Peyer's patch (tissue), 4 donors: ENCODE data around the gene POTED. TPM values are rescaled to one million over a fixed set of nuclear protein-coding genes. Genes with fewer than 3 reads are reported as not detected.
"Not testable (repeated sequence)": the region's sequence is repeated elsewhere in the genome, so short reads cannot be mapped to it uniquely, and the experiment has no call there.

Source experiments
- DNase-seq, 3 donors: peaks; one replicate each; pipeline ENCODE4 v3.0.0-alpha.2; 2017 to 2019
- H3K27ac ChIP-seq, 4 donors: fragments of 200-600 bp; sonication (generic); one replicate each; pipeline ENCODE4 v1.5.1; 2016 to 2019
- H3K27me3 ChIP-seq, 2 donors: fragments of 200-600 bp; sonication (generic); one replicate each; pipeline ENCODE4 v1.5.1; 2019
- H3K36me3 ChIP-seq, 3 donors: fragments of 200-600 bp; sonication (generic); one replicate each; pipeline ENCODE4 v1.5.1; 2016 to 2019
- H3K4me1 ChIP-seq, 4 donors: fragments of 200-600 bp; sonication (generic); one replicate each; pipeline ENCODE4 v1.5.1; 2016 to 2019
- H3K4me3 ChIP-seq, 4 donors: fragments of 200-600 bp; sonication (generic); 1 replicate in 3 of 4; 2 replicates in 1 of 4; pipeline ENCODE4 v1.5.1; 2016 to 2019; ENCODE audit warnings: mild to moderate bottlenecking in 1 of 4
- H3K9me3 ChIP-seq, 4 donors: fragments of 200-600 bp; sonication (generic); one replicate each; pipeline ENCODE4 v1.5.1; 2016 to 2019; ENCODE audit warnings: mild to moderate bottlenecking in 1 of 4
- small RNA-seq, 2 donors: library from RNA; depleted of rRNA; stranded (forward); fragments of <200 nt; gene quantifications; one replicate each; pipeline ENCODE3, GENCODE V24; 2016
- total RNA-seq, 4 donors: library from RNA; depleted of rRNA; stranded (reverse); fragments of >200 nt; gene quantifications; one replicate each; pipeline ENCODE4 v1.1.0, GENCODE V29; 2016

Gene POTED
- not detected for total RNA-seq

DNA sequence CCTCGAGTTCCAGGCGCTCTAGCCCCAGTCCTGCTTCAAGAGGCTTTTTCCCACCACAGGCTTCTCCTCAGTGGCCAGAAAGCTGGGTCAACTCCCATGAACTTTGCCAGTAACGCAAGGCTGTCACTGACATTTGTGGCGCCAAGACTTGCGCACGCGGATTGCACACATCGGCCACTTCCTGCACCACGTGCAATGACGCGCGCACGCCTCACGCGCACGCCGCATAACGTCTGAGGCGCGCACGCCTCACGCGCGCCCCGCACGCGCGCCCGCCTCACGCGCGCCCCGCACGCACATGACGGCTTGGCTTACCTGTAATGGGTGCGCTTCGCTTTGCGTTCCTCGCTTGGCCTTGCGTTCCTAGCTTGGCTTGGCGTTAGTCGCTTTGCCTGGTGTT is at the start of gene POTED:
POTED (plus strand) TSS at position 301 of the 400 bp plus-strand sequence. CDS start 452 bp downstream, outside the sequence.
- not testable (repeated sequence) for H3K27me3 ChIP-seq, H3K27ac ChIP-seq, H3K4me3 ChIP-seq, H3K9me3 ChIP-seq, H3K4me1 ChIP-seq, DNase-seq, H3K36me3 ChIP-seq

DNA sequence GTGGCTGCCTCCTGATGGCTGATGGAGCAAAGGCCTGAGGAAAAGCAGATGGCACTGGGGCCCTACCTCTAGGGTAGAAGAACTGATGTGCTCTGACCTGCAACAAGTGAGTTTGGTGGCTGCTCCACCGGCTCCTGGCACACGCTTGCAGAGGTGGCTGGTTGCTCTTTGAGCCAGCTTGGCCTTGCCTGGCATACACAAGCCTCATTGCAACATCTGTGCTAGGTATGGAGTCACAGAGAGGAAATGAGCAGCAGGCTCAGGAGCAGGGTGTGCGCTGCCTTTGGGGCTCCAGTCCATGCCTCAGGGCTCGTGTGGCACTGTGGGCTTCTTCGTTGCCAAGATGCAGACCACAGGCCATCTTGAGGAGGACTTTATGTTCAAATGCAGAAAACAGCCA is 40.5 kb downstream of the POTED start:
- not testable (repeated sequence) for H3K36me3 ChIP-seq, DNase-seq, H3K27me3 ChIP-seq, H3K9me3 ChIP-seq, H3K4me3 ChIP-seq, H3K27ac ChIP-seq, H3K4me1 ChIP-seq

DNA sequence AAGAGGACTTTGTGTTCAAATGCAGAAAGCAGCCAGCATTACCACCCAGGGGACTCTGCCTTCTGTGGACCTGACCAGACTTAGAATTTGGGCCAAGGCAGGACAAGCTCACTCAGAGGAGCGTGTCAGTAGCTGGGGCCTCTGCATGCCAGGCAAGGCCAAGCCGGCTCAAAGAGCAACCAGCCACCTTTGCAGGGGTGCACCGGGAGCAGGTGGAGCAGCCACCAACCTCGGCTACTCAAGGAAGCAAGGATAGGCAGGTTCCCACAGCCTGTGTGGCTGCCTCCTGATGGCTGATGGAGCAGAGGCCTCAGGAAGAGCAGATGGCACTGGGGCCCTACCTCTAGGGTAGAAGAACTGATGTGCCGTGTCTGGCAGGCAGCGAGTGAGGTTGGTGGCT is 42.2 kb downstream of the POTED start:
- H3K27me3 ChIP-seq, H3K9me3 ChIP-seq, H3K36me3 ChIP-seq, DNase-seq, H3K4me1 ChIP-seq, H3K4me3 ChIP-seq, H3K27ac ChIP-seq: not testable (repeated sequence)

Small RNAs within 50 kb of the gene (small RNA-seq; reads per million reads assigned to genes)
- 0 reads per million in 2 donors for gene AL050303.3
- 0 reads per million in 2 donors for gene MIR3118-1
- 0 reads per million in 2 donors for gene RNU6-286P
